GM12864 (cell line): Measurements from ENCODE around the gene DENND11.

ENCODE experiments used
- DNase-seq: peaks from one replicate; pipeline ENCODE4 v3.0.0-alpha.2; 2011; ENCODE audit warnings: low read depth
- H3K4me3 ChIP-seq: 2 replicates; pipeline ENCODE4 v1.5.1; 2011; ENCODE audit warnings: mild to moderate bottlenecking, low read depth, low read length, control low read depth
- CTCF ChIP-seq: IDR thresholded peaks from 2 replicates; pipeline ENCODE4 v1.5.1; 2011; ENCODE audit warnings: low read depth, mild to moderate bottlenecking, moderate library complexity, low read length, control low read depth, inconsistent platforms; ENCODE audit errors: missing control alignments

DENND11 gene

GRCh38 chr7:141701489-141702046, 398 bp downstream of the DENND11 start:
- TF ChIP-seq CTCF, result no peak
- peak overlapping the region; percentile 66 for H3K4me3 ChIP-seq
- DNase-seq, result peak; percentile 21

GRCh38 chr7:141700848-141701371, 1.1 kb downstream of the DENND11 start:
- peak overlapping the region; percentile 54 for H3K4me3 ChIP-seq
- no peak for DNase-seq
- TF ChIP-seq CTCF, result no peak

GRCh38 chr7:141700296-141700847, 1.6 kb downstream of the DENND11 start:
- no peak for DNase-seq
- peak overlapping the region; percentile 54 for H3K4me3 ChIP-seq
- TF ChIP-seq CTCF, result no peak

- no peak for TF ChIP-seq CTCF
- no peak overlapping the region for H3K4me3 ChIP-seq
- no peak for DNase-seq
These were observed 2.1 kb downstream of the DENND11 start for GRCh38 chr7:141699860-141700259.

DNA sequence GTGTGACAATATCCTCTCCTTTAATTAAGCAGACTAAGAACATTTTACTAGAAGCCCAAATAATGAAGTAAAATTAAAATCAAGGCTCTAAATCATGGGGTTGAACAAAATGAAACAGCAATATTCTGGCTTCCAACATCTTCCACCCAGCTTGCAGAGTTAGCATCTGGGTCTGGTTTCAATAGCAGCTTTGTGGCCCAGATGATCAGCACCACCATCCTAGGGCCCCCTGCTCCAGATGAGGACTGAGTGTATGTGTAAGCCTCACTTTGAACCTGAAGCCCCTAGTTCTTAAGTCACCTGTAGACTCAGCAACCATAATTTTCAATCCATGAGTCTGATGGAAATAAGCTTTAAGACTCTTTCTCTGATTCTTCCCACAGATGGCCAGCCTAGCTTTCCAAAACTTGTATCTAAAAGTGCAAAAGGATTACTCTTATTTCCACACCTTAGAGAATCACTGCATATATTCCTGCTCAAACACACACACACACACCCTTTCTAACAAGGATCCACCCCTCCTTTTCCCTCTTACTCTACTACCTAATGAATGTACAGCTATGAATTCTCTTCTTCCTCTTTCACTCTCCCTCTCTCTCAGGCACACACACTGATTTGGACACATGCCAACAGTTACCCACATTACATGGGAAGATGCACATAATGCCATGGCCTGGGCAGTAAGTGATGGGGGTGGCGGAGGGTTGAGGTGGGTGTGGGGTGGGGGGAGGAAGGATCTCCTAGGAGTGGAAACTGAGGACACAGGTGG, 3.5 kb downstream of the DENND11 start:
- H3K4me3 ChIP-seq, result no peak overlapping the region
- TF ChIP-seq CTCF, result no peak
- no peak for DNase-seq

- no peak for DNase-seq
- no peak overlapping the region for H3K4me3 ChIP-seq
- no peak for TF ChIP-seq CTCF
These were observed 4.6 kb downstream of the DENND11 start for GRCh38 chr7:141697211-141697871.
